ENCODE measurements around the gene PTPRN2.

DNA sequence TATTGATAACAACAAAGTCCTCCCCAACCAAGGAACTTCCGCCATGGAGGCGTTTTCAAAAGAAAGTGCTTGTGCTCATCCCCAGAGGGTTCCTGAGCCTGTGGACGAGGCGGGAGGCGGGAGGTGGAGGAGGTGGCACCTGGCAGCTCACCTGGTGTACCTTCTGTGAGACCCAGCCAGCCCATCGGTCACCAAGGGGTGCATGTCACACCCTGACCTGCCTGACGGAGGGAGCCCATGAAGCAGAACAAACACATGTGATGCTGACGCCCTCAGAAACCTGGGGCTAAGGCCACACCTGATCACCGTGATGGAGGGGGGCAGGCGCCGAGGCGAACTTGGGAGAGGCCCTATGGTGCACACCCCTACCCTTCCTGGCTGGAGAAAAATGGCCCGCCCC lies 792.0 kb downstream of the PTPRN2 start:
- TF ChIP-seq FOXM1 (IDR thresholded peaks at IDR 0.05; ENCODE audit: borderline replicate concordance) (no peak), LEF1 (IDR thresholded peaks at IDR 0.05; ENCODE audit: borderline replicate concordance) (no peak), FOXK2 (IDR thresholded peaks at IDR 0.05) (no peak), BHLHE40 (IDR thresholded peaks at IDR 0.05; ENCODE audit: borderline replicate concordance) (no peak), SP1 (IDR thresholded peaks at IDR 0.05) (no peak), ELF4 (IDR thresholded peaks at IDR 0.05) (no peak), ZNF384 (IDR thresholded peaks at IDR 0.05) (no peak), HDGF (IDR thresholded peaks at IDR 0.05; ENCODE audit: borderline replicate concordance) (no peak), ARNT (IDR thresholded peaks at IDR 0.05) (no peak), SUZ12 (IDR thresholded peaks at IDR 0.05) (no peak), FOXA1 (IDR thresholded peaks at IDR 0.05) (no peak), NFRKB (IDR thresholded peaks at IDR 0.05) (no peak)
- TF ChIP-seq, protein P1, sequence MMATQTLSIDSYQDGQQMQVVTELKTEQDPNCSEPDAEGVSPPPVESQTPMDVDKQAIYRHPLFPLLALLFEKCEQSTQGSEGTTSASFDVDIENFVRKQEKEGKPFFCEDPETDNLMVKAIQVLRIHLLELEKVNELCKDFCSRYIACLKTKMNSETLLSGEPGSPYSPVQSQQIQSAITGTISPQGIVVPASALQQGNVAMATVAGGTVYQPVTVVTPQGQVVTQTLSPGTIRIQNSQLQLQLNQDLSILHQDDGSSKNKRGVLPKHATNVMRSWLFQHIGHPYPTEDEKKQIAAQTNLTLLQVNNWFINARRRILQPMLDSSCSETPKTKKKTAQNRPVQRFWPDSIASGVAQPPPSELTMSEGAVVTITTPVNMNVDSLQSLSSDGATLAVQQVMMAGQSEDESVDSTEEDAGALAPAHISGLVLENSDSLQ (IDR thresholded peaks at IDR 0.05), result no peak
